ENCODE measurements around the gene BACE2. TPM values are rescaled to one million over a fixed set of nuclear protein-coding genes. Genes with fewer than 3 reads are reported as not detected.

Gene BACE2
- total and polyA plus RNA-seq, 4 donors: 1.7 to 16.7 (median 5.6) TPM

- TF ChIP-seq GABPA (IDR thresholded peaks at IDR 0.05 in 1 of 2, conservative IDR thresholded peaks at IDR 0.05 in 1 of 2) (no peak), FOXA2 (IDR thresholded peaks at IDR 0.05) (no peak), RAD21 (IDR thresholded peaks at IDR 0.05) (no peak), JUND (IDR thresholded peaks at IDR 0.05) (no peak), FOXA1 (IDR thresholded peaks at IDR 0.05) (no peak), EGR1 (IDR thresholded peaks at IDR 0.05; ENCODE audit: low read depth in 2 of 2) (no peak), SP1 (IDR thresholded peaks at IDR 0.05) (no peak), RXRA (IDR thresholded peaks at IDR 0.05) (no peak), CTCF (IDR thresholded peaks at IDR 0.05; ENCODE audit: low read depth, low read length, missing input control) (no peak)
- TF ChIP-seq, protein P1, sequence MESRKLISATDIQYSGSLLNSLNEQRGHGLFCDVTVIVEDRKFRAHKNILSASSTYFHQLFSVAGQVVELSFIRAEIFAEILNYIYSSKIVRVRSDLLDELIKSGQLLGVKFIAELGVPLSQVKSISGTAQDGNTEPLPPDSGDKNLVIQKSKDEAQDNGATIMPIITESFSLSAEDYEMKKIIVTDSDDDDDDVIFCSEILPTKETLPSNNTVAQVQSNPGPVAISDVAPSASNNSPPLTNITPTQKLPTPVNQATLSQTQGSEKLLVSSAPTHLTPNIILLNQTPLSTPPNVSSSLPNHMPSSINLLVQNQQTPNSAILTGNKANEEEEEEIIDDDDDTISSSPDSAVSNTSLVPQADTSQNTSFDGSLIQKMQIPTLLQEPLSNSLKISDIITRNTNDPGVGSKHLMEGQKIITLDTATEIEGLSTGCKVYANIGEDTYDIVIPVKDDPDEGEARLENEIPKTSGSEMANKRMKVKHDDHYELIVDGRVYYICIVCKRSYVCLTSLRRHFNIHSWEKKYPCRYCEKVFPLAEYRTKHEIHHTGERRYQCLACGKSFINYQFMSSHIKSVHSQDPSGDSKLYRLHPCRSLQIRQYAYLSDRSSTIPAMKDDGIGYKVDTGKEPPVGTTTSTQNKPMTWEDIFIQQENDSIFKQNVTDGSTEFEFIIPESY (IDR thresholded peaks at IDR 0.05): no peak
- TF ChIP-seq, protein P2, sequence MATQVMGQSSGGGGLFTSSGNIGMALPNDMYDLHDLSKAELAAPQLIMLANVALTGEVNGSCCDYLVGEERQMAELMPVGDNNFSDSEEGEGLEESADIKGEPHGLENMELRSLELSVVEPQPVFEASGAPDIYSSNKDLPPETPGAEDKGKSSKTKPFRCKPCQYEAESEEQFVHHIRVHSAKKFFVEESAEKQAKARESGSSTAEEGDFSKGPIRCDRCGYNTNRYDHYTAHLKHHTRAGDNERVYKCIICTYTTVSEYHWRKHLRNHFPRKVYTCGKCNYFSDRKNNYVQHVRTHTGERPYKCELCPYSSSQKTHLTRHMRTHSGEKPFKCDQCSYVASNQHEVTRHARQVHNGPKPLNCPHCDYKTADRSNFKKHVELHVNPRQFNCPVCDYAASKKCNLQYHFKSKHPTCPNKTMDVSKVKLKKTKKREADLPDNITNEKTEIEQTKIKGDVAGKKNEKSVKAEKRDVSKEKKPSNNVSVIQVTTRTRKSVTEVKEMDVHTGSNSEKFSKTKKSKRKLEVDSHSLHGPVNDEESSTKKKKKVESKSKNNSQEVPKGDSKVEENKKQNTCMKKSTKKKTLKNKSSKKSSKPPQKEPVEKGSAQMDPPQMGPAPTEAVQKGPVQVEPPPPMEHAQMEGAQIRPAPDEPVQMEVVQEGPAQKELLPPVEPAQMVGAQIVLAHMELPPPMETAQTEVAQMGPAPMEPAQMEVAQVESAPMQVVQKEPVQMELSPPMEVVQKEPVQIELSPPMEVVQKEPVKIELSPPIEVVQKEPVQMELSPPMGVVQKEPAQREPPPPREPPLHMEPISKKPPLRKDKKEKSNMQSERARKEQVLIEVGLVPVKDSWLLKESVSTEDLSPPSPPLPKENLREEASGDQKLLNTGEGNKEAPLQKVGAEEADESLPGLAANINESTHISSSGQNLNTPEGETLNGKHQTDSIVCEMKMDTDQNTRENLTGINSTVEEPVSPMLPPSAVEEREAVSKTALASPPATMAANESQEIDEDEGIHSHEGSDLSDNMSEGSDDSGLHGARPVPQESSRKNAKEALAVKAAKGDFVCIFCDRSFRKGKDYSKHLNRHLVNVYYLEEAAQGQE (IDR thresholded peaks at IDR 0.05): no peak
- TF ChIP-seq, protein P3, sequence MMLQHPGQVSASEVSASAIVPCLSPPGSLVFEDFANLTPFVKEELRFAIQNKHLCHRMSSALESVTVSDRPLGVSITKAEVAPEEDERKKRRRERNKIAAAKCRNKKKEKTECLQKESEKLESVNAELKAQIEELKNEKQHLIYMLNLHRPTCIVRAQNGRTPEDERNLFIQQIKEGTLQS (IDR thresholded peaks at IDR 0.05): no peak
- TF ChIP-seq, protein P4, sequence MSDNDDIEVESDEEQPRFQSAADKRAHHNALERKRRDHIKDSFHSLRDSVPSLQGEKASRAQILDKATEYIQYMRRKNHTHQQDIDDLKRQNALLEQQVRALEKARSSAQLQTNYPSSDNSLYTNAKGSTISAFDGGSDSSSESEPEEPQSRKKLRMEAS (IDR thresholded peaks at IDR 0.05): no peak
- H3K9me3 ChIP-seq (ENCODE audit: control insufficient read depth in 4 of 4, low read length in 3 of 4): peaks cover 0 to 4% (median 1%) of the 10 kb centered on the region in 4 donors
- DNase-seq (ENCODE audit: low spot score): no peak
- WGBS: 50% methylated on average over 3 of the region's 3 CpGs
- H3K4me3 ChIP-seq (ENCODE audit: low read depth in 1 of 3, low read length in 3 of 3): no peak overlapping the region
- no peak overlapping the region for H3K27ac ChIP-seq (ENCODE audit: low read depth in 1 of 2, low read length in 2 of 2)
- H3K4me1 ChIP-seq (ENCODE audit: control insufficient read depth in 4 of 4, insufficient read depth in 4 of 4, low read length in 3 of 4): no peaks in the 10 kb centered on the region
- H3K36me3 ChIP-seq (ENCODE audit: control insufficient read depth in 4 of 4, insufficient read depth in 3 of 4, low read depth in 1 of 4, low read length in 3 of 4): no peaks in the 10 kb centered on the region
- no peak overlapping the region for H3K9ac ChIP-seq (ENCODE audit: low read depth in 1 of 2, low read length in 2 of 2)
- peaks cover 0 to 9% (median 0%) of the 10 kb centered on the region in 4 donors for H3K27me3 ChIP-seq (ENCODE audit: control insufficient read depth in 4 of 4, insufficient read depth in 4 of 4, low read length in 3 of 4)
Measured at GRCh38 chr21:41161428-41161827, 6.5 kb upstream of the BACE2 start.

- 78% methylated on average over 5 of the region's 5 CpGs for WGBS
- TF ChIP-seq, protein P1 (IDR thresholded peaks at IDR 0.05): no peak
- TF ChIP-seq RXRA (IDR thresholded peaks at IDR 0.05): no peak
- TF ChIP-seq HNF4G (IDR thresholded peaks at IDR 0.05): no peak
- no peak for TF ChIP-seq FOXA1 (IDR thresholded peaks at IDR 0.05)
- no peak for TF ChIP-seq GABPA (IDR thresholded peaks at IDR 0.05 in 1 of 2, conservative IDR thresholded peaks at IDR 0.05 in 1 of 2)
- TF ChIP-seq, protein P4 (IDR thresholded peaks at IDR 0.05): no peak
- no peak for TF ChIP-seq RAD21 (IDR thresholded peaks at IDR 0.05)
- Histone ChIP-seq H3K27ac (ENCODE audit: low read depth in 1 of 2, low read length in 2 of 2) (no peak overlapping the region), H3K4me3 (ENCODE audit: low read depth in 1 of 3, low read length in 3 of 3) (no peak overlapping the region), H3K9me3 (ENCODE audit: control insufficient read depth in 4 of 4, low read length in 3 of 4) (peaks cover 0 to 4% (median 1%) of the 10 kb centered on the region in 4 donors), H3K27me3 (ENCODE audit: control insufficient read depth in 4 of 4, insufficient read depth in 4 of 4, low read length in 3 of 4) (peaks cover 0 to 9% (median 0%) of the 10 kb centered on the region in 4 donors), H3K36me3 (ENCODE audit: control insufficient read depth in 4 of 4, insufficient read depth in 3 of 4, low read depth in 1 of 4, low read length in 3 of 4) (no peaks in the 10 kb centered on the region), H3K4me1 (ENCODE audit: control insufficient read depth in 4 of 4, insufficient read depth in 4 of 4, low read length in 3 of 4) (no peaks in the 10 kb centered on the region), H3K9ac (ENCODE audit: low read depth in 1 of 2, low read length in 2 of 2) (no peak overlapping the region)
- DNase-seq (ENCODE audit: low spot score): no peak
Measured at GRCh38 chr21:41162096-41162495, 5.9 kb upstream of the BACE2 start.

Measured in liver (tissue), 9 donors.